ENCODE data around the gene PTPN4.

PTPN4 gene

DNA sequence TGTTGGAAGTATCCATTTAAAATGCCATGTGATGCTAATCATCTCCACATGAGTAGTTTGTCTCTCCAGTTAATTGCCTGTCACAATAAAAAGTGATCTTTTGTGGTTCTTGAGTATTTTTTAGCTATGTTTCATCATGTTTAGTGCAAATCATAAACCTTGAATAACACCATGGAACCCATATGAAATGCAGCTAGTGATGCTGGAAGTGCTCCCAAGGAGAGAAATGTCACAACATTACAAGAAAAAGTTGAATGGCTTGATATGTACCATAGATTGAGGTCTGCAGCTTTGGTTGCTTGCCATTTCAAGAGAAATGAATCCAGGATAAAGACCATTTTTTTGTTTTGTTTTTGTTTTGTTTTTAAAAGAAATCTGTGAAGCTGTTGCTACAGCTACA is 14.3 kb downstream of the PTPN4 start:
- H3K36me3 ChIP-seq (ENCODE audit: control insufficient read depth in 1 of 2, insufficient read depth in 2 of 2, low read depth in 1 of 2, low read length in 2 of 2) = no peaks in the 10 kb centered on the region
- H3K27me3 ChIP-seq (ENCODE audit: control insufficient read depth in 1 of 2, insufficient read depth in 1 of 2, low read length in 2 of 2) = no peaks in the 10 kb centered on the region
- no peak overlapping the region for H3K9ac ChIP-seq (ENCODE audit: low read length)
- H3K18ac ChIP-seq (ENCODE audit: low read depth in 1 of 2, low read length in 2 of 2) = no peak overlapping the region
- no peak overlapping the region for H2BK15ac ChIP-seq (ENCODE audit: low read depth, poor library complexity, severe bottlenecking)
- H2BK12ac ChIP-seq (ENCODE audit: low read length in 2 of 2) = no peak overlapping the region
- no peak overlapping the region for H3K4me3 ChIP-seq (ENCODE audit: insufficient read depth in 1 of 2, low read depth in 1 of 2, low read length in 2 of 2)
- no peak overlapping the region for H2AK5ac ChIP-seq (ENCODE audit: low read length, severe bottlenecking)
- no peak overlapping the region for H2AFZ ChIP-seq (ENCODE audit: low read depth, low read length)
- no peak overlapping the region for H3K14ac ChIP-seq (ENCODE audit: low read length in 2 of 2)
- H3K79me1 ChIP-seq (replicated peaks; ENCODE audit: low read length, poor library complexity, severe bottlenecking) = peaks cover 22% of the 10 kb centered on the region
- H3K9me3 ChIP-seq (ENCODE audit: control insufficient read depth, low read length) = no peaks in the 10 kb centered on the region
- DNase-seq = no peak
- H3K27ac ChIP-seq (ENCODE audit: low read length, poor library complexity, severe bottlenecking) = no peak overlapping the region
- H2BK120ac ChIP-seq (ENCODE audit: low read depth, low read length) = no peak overlapping the region
- no peak overlapping the region for H4K91ac ChIP-seq (ENCODE audit: low read length)
- no peak overlapping the region for H3K23ac ChIP-seq (ENCODE audit: low read length in 2 of 2)
- no peaks in the 10 kb centered on the region for H3K4me1 ChIP-seq (ENCODE audit: control insufficient read depth, insufficient read depth, low read depth, low read length)
- no peak overlapping the region for H3K4ac ChIP-seq (ENCODE audit: low read depth in 1 of 2, low read length in 2 of 2)
- H4K8ac ChIP-seq (ENCODE audit: low read length) = no peak overlapping the region
- H2BK5ac ChIP-seq (ENCODE audit: low read depth, low read length, poor library complexity, severe bottlenecking) = no peak overlapping the region
- no peak overlapping the region for H3K4me2 ChIP-seq (ENCODE audit: low read length, poor library complexity, severe bottlenecking)

DNA sequence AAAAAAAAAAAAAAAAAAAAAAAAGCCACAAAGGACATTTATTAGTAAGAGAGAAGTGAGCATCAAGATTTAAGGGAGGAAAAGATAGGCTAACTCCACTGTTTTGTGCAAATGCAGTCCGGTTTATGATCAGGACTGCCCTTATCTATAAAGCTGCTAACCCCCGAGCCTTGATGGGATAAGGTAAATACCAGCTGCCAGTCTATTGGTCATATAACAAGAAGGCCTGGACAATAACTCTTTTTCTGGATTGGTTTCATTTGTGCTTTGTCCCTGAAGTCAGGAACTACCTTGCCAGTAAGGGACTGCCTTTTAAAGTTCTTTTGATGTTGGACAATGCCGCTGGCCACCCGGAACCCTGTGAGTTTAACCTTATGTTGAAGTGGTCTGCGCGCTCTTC is 15.4 kb downstream of the PTPN4 start:
- no peaks in the 10 kb centered on the region for H3K27me3 ChIP-seq (ENCODE audit: control insufficient read depth in 1 of 2, insufficient read depth in 1 of 2, low read length in 2 of 2)
- no peak overlapping the region for H2BK12ac ChIP-seq (ENCODE audit: low read length in 2 of 2)

GRCh38 chr2:119782308-119783027 is 22.7 kb downstream of the PTPN4 start:
- H3K9ac ChIP-seq (ENCODE audit: low read length) = no peak overlapping the region
- no peak overlapping the region for H3K14ac ChIP-seq (ENCODE audit: low read length in 2 of 2)
- H2BK12ac ChIP-seq (ENCODE audit: low read length in 2 of 2) = no peak overlapping the region
- H4K91ac ChIP-seq (ENCODE audit: low read length) = no peak overlapping the region
- H3K27me3 ChIP-seq (ENCODE audit: control insufficient read depth in 1 of 2, insufficient read depth in 1 of 2, low read length in 2 of 2) = no peaks in the 10 kb centered on the region
- H3K4ac ChIP-seq (ENCODE audit: low read depth in 1 of 2, low read length in 2 of 2) = no peak overlapping the region
- no peaks in the 10 kb centered on the region for H3K4me1 ChIP-seq (ENCODE audit: control insufficient read depth, insufficient read depth, low read depth, low read length)
- no peak for DNase-seq
- no peaks in the 10 kb centered on the region for H3K36me3 ChIP-seq (ENCODE audit: control insufficient read depth in 1 of 2, insufficient read depth in 2 of 2, low read depth in 1 of 2, low read length in 2 of 2)
- H2AFZ ChIP-seq (ENCODE audit: low read depth, low read length) = no peak overlapping the region
- H3K4me3 ChIP-seq (ENCODE audit: insufficient read depth in 1 of 2, low read depth in 1 of 2, low read length in 2 of 2) = no peak overlapping the region
- H3K4me2 ChIP-seq (ENCODE audit: low read length, poor library complexity, severe bottlenecking) = no peak overlapping the region
- H4K8ac ChIP-seq (ENCODE audit: low read length) = no peak overlapping the region
- WGBS = 99% methylated on average over 4 of the region's 9 CpGs
- H3K23ac ChIP-seq (ENCODE audit: low read length in 2 of 2) = no peak overlapping the region
- no peak overlapping the region for H2BK5ac ChIP-seq (ENCODE audit: low read depth, low read length, poor library complexity, severe bottlenecking)
- no peaks in the 10 kb centered on the region for H3K9me3 ChIP-seq (ENCODE audit: control insufficient read depth, low read length)
- H2AK5ac ChIP-seq (ENCODE audit: low read length, severe bottlenecking) = no peak overlapping the region
- no peak overlapping the region for H2BK120ac ChIP-seq (ENCODE audit: low read depth, low read length)
- peaks cover 26% of the 10 kb centered on the region for H3K79me1 ChIP-seq (replicated peaks; ENCODE audit: low read length, poor library complexity, severe bottlenecking)
- no peak overlapping the region for H3K18ac ChIP-seq (ENCODE audit: low read depth in 1 of 2, low read length in 2 of 2)
- H2BK15ac ChIP-seq (ENCODE audit: low read depth, poor library complexity, severe bottlenecking) = no peak overlapping the region
- H3K27ac ChIP-seq (ENCODE audit: low read length, poor library complexity, severe bottlenecking) = no peak overlapping the region

More for the DNA sequence above, 15.4 kb downstream of the PTPN4 start:
- no peaks in the 10 kb centered on the region for H3K9me3 ChIP-seq (ENCODE audit: control insufficient read depth, low read length)
- no peak overlapping the region for H2BK120ac ChIP-seq (ENCODE audit: low read depth, low read length)
- H3K4ac ChIP-seq (ENCODE audit: low read depth in 1 of 2, low read length in 2 of 2) = no peak overlapping the region
- no peak overlapping the region for H4K8ac ChIP-seq (ENCODE audit: low read length)
- no peak for DNase-seq
- WGBS = 97% methylated on average over 6 of the region's 6 CpGs
- H3K9ac ChIP-seq (ENCODE audit: low read length) = no peak overlapping the region
- peaks cover 20% of the 10 kb centered on the region for H3K79me1 ChIP-seq (replicated peaks; ENCODE audit: low read length, poor library complexity, severe bottlenecking)
- no peaks in the 10 kb centered on the region for H3K4me1 ChIP-seq (ENCODE audit: control insufficient read depth, insufficient read depth, low read depth, low read length)
- H3K4me2 ChIP-seq (ENCODE audit: low read length, poor library complexity, severe bottlenecking) = no peak overlapping the region
- no peaks in the 10 kb centered on the region for H3K36me3 ChIP-seq (ENCODE audit: control insufficient read depth in 1 of 2, insufficient read depth in 2 of 2, low read depth in 1 of 2, low read length in 2 of 2)
- H3K4me3 ChIP-seq (ENCODE audit: insufficient read depth in 1 of 2, low read depth in 1 of 2, low read length in 2 of 2) = no peak overlapping the region
- no peak overlapping the region for H4K91ac ChIP-seq (ENCODE audit: low read length)
- H2AFZ ChIP-seq (ENCODE audit: low read depth, low read length) = no peak overlapping the region
- no peak overlapping the region for H3K23ac ChIP-seq (ENCODE audit: low read length in 2 of 2)
- no peak overlapping the region for H2BK15ac ChIP-seq (ENCODE audit: low read depth, poor library complexity, severe bottlenecking)
- H3K14ac ChIP-seq (ENCODE audit: low read length in 2 of 2) = no peak overlapping the region
- H2AK5ac ChIP-seq (ENCODE audit: low read length, severe bottlenecking) = no peak overlapping the region
- no peak overlapping the region for H3K18ac ChIP-seq (ENCODE audit: low read depth in 1 of 2, low read length in 2 of 2)
- H3K27ac ChIP-seq (ENCODE audit: low read length, poor library complexity, severe bottlenecking) = no peak overlapping the region
- H2BK5ac ChIP-seq (ENCODE audit: low read depth, low read length, poor library complexity, severe bottlenecking) = no peak overlapping the region

GRCh38 chr2:119784876-119785275 is 25.2 kb downstream of the PTPN4 start:
- Histone ChIP-seq H2BK15ac (ENCODE audit: low read depth, poor library complexity, severe bottlenecking) (no peak overlapping the region), H2AK5ac (ENCODE audit: low read length, severe bottlenecking) (no peak overlapping the region), H2AFZ (ENCODE audit: low read depth, low read length) (no peak overlapping the region), H3K9me3 (ENCODE audit: control insufficient read depth, low read length) (no peaks in the 10 kb centered on the region), H3K4ac (ENCODE audit: low read depth in 1 of 2, low read length in 2 of 2) (no peak overlapping the region), H3K4me3 (ENCODE audit: insufficient read depth in 1 of 2, low read depth in 1 of 2, low read length in 2 of 2) (no peak overlapping the region), H3K23ac (ENCODE audit: low read length in 2 of 2) (no peak overlapping the region), H3K27ac (ENCODE audit: low read length, poor library complexity, severe bottlenecking) (no peak overlapping the region), H4K91ac (ENCODE audit: low read length) (no peak overlapping the region), H2BK5ac (ENCODE audit: low read depth, low read length, poor library complexity, severe bottlenecking) (no peak overlapping the region), H3K14ac (ENCODE audit: low read length in 2 of 2) (no peak overlapping the region), H3K4me1 (ENCODE audit: control insufficient read depth, insufficient read depth, low read depth, low read length) (no peaks in the 10 kb centered on the region), H3K79me1 (replicated peaks; ENCODE audit: low read length, poor library complexity, severe bottlenecking) (peaks cover 20% of the 10 kb centered on the region), H4K8ac (ENCODE audit: low read length) (no peak overlapping the region), H3K18ac (ENCODE audit: low read depth in 1 of 2, low read length in 2 of 2) (no peak overlapping the region), H2BK12ac (ENCODE audit: low read length in 2 of 2) (no peak overlapping the region), H2BK120ac (ENCODE audit: low read depth, low read length) (no peak overlapping the region), H3K27me3 (ENCODE audit: control insufficient read depth in 1 of 2, insufficient read depth in 1 of 2, low read length in 2 of 2) (no peaks in the 10 kb centered on the region), H3K4me2 (ENCODE audit: low read length, poor library complexity, severe bottlenecking) (no peak overlapping the region), H3K36me3 (ENCODE audit: control insufficient read depth in 1 of 2, insufficient read depth in 2 of 2, low read depth in 1 of 2, low read length in 2 of 2) (no peaks in the 10 kb centered on the region), H3K9ac (ENCODE audit: low read length) (no peak overlapping the region)
- DNase-seq = no peak
- WGBS = 91% methylated on average over 5 of the region's 5 CpGs

Measured in mesenchymal stem cell (in vitro differentiated cells and primary cell).